ENCODE data around the gene PELI1. TPM values are rescaled to one million over a fixed set of nuclear protein-coding genes. Genes with fewer than 3 reads are reported as not detected.

PELI1 gene
- total and polyA plus RNA-seq, 2 of the 8 experiments (the other 6 are each of a cell fraction or from before 2014, with no cell fraction given) = 21.8 to 57.1 TPM

DNA sequence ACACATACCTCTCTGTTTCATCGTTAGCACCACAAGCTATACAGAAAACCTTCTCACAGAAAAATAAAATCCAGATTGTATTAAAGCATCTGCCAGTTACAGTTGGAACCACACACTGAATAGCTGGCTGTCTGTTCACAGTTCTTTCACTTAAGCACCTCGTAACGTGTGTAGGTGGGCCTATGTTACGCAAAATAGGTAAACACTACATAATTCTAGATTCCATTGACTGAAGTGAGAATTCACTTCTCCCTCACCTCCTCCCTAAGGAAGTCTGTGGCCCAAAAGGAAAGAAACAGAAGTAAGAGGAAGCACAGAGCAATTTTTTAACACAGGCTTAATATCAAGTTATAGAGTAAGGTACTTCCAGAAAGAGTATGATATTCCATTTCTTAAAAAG, 24.9 kb downstream of the PELI1 start (continued):
- TF ChIP-seq, protein P1, sequence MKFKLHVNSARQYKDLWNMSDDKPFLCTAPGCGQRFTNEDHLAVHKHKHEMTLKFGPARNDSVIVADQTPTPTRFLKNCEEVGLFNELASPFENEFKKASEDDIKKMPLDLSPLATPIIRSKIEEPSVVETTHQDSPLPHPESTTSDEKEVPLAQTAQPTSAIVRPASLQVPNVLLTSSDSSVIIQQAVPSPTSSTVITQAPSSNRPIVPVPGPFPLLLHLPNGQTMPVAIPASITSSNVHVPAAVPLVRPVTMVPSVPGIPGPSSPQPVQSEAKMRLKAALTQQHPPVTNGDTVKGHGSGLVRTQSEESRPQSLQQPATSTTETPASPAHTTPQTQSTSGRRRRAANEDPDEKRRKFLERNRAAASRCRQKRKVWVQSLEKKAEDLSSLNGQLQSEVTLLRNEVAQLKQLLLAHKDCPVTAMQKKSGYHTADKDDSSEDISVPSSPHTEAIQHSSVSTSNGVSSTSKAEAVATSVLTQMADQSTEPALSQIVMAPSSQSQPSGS (IDR thresholded peaks at IDR 0.05; ENCODE audit: low read length) = no peak
- no peak for TF ChIP-seq KDM4A (IDR thresholded peaks at IDR 0.05; ENCODE audit: low read depth, low read length, severe bottlenecking)
- TF ChIP-seq SUZ12 (IDR thresholded peaks at IDR 0.05; ENCODE audit: low read length) = no peak
- no peak for TF ChIP-seq HDAC6 (IDR thresholded peaks at IDR 0.05; ENCODE audit: low read depth, low read length)
- no peak for TF ChIP-seq TEAD4 (IDR thresholded peaks at IDR 0.05; ENCODE audit: low read depth, low read length)
- no peak for TF ChIP-seq JUND (IDR thresholded peaks at IDR 0.05; ENCODE audit: low read length)
- TF ChIP-seq CHD1 (IDR thresholded peaks at IDR 0.05; ENCODE audit: low read depth, low read length) = no peak
